ENCODE measurements around the gene NKTR.
"Not testable (repeated sequence)": the region's sequence is repeated elsewhere in the genome, so short reads cannot be mapped to it uniquely, and the experiment has no call there.

The NKTR gene

GRCh38 chr3:42578054-42578453, 22.4 kb upstream of the NKTR start:
- Histone ChIP-seq H3K9ac (ENCODE audit: low read depth in 1 of 2, low read length in 2 of 2) (no peak overlapping the region), H3K4me3 (ENCODE audit: low read depth in 1 of 2, low read length in 2 of 2) (no peak overlapping the region), H3K36me3 (ENCODE audit: control insufficient read depth in 1 of 2, insufficient read depth in 2 of 2, low read length in 2 of 2) (peaks cover 0 to 3% of the 10 kb centered on the region in 2 donors), H3K9me3 (ENCODE audit: control insufficient read depth in 1 of 2, low read length in 2 of 2) (peaks cover 2 to 7% of the 10 kb centered on the region in 2 donors), H3K27ac (ENCODE audit: low read depth, low read length) (no peak overlapping the region), H3K27me3 (ENCODE audit: control insufficient read depth in 1 of 2, insufficient read depth in 2 of 2, low read length in 2 of 2) (no peaks in the 10 kb centered on the region), H3K4me1 (ENCODE audit: control insufficient read depth in 1 of 2, insufficient read depth in 2 of 2, low read length in 2 of 2) (peaks cover 12 to 20% of the 10 kb centered on the region in 2 donors)

- H3K4me1 ChIP-seq (ENCODE audit: control insufficient read depth in 1 of 2, insufficient read depth in 2 of 2, low read length in 2 of 2): peaks cover 15 to 23% of the 10 kb centered on the region in 2 donors
- H3K27me3 ChIP-seq (ENCODE audit: control insufficient read depth in 1 of 2, insufficient read depth in 2 of 2, low read length in 2 of 2); H3K4me3 ChIP-seq (ENCODE audit: low read depth in 1 of 2, low read length in 2 of 2); H3K9me3 ChIP-seq (ENCODE audit: control insufficient read depth in 1 of 2, low read length in 2 of 2); H3K36me3 ChIP-seq (ENCODE audit: control insufficient read depth in 1 of 2, insufficient read depth in 2 of 2, low read length in 2 of 2); H3K27ac ChIP-seq (ENCODE audit: low read depth, low read length); H3K9ac ChIP-seq (ENCODE audit: low read depth in 1 of 2, low read length in 2 of 2): not testable (repeated sequence)
Measured at GRCh38 chr3:42579346-42579745, 21.1 kb upstream of the NKTR start.

- Histone ChIP-seq H3K27ac (ENCODE audit: low read depth, low read length) (peak overlapping the region; percentile 86), H3K36me3 (ENCODE audit: control insufficient read depth in 1 of 2, insufficient read depth in 2 of 2, low read length in 2 of 2) (peaks cover 0 to 3% of the 10 kb centered on the region in 2 donors), H3K27me3 (ENCODE audit: control insufficient read depth in 1 of 2, insufficient read depth in 2 of 2, low read length in 2 of 2) (no peaks in the 10 kb centered on the region), H3K9me3 (ENCODE audit: control insufficient read depth in 1 of 2, low read length in 2 of 2) (no peaks in the 10 kb centered on the region), H3K4me1 (ENCODE audit: control insufficient read depth in 1 of 2, insufficient read depth in 2 of 2, low read length in 2 of 2) (peaks cover 15 to 23% of the 10 kb centered on the region in 2 donors), H3K4me3 (ENCODE audit: low read depth in 1 of 2, low read length in 2 of 2) (peak overlapping the region; percentile 80 to 85), H3K9ac (ENCODE audit: low read depth in 1 of 2, low read length in 2 of 2) (peak overlapping the region; percentile 55 to 69)
Measured at GRCh38 chr3:42581400-42581708, 19.1 kb upstream of the NKTR start.

GRCh38 chr3:42581709-42582473, 18.6 kb upstream of the NKTR start, which contains the start of gene SEC22C:
TSS of gene SEC22C (minus strand) at chr3:42581967. CDS start at chr3:42569046, 12,921 bp downstream.
- Histone ChIP-seq H3K4me1 (ENCODE audit: control insufficient read depth in 1 of 2, insufficient read depth in 2 of 2, low read length in 2 of 2) (peaks cover 15 to 23% of the 10 kb centered on the region in 2 donors), H3K9me3 (ENCODE audit: control insufficient read depth in 1 of 2, low read length in 2 of 2) (no peaks in the 10 kb centered on the region), H3K9ac (ENCODE audit: low read depth in 1 of 2, low read length in 2 of 2) (peak within 1 kb of the TSS; percentile 55 to 69), H3K36me3 (ENCODE audit: control insufficient read depth in 1 of 2, insufficient read depth in 2 of 2, low read length in 2 of 2) (peaks cover 0 to 3% of the 10 kb centered on the region in 2 donors), H3K27me3 (ENCODE audit: control insufficient read depth in 1 of 2, insufficient read depth in 2 of 2, low read length in 2 of 2) (no peaks in the 10 kb centered on the region), H3K4me3 (ENCODE audit: low read depth in 1 of 2, low read length in 2 of 2) (peak within 1 kb of the TSS; percentile 80 to 85), H3K27ac (ENCODE audit: low read depth, low read length) (peak within 1 kb of the TSS; percentile 86)

GRCh38 chr3:42582474-42583070, 17.9 kb upstream of the NKTR start:
- Histone ChIP-seq H3K4me3 (ENCODE audit: low read depth in 1 of 2, low read length in 2 of 2) (peak overlapping the region; percentile 80 to 85), H3K9ac (ENCODE audit: low read depth in 1 of 2, low read length in 2 of 2) (peak overlapping the region; percentile 55 to 69), H3K4me1 (ENCODE audit: control insufficient read depth in 1 of 2, insufficient read depth in 2 of 2, low read length in 2 of 2) (peaks cover 15 to 23% of the 10 kb centered on the region in 2 donors), H3K9me3 (ENCODE audit: control insufficient read depth in 1 of 2, low read length in 2 of 2) (no peaks in the 10 kb centered on the region), H3K27ac (ENCODE audit: low read depth, low read length) (peak overlapping the region; percentile 86), H3K27me3 (ENCODE audit: control insufficient read depth in 1 of 2, insufficient read depth in 2 of 2, low read length in 2 of 2) (no peaks in the 10 kb centered on the region), H3K36me3 (ENCODE audit: control insufficient read depth in 1 of 2, insufficient read depth in 2 of 2, low read length in 2 of 2) (peaks cover 0 to 3% of the 10 kb centered on the region in 2 donors)

GRCh38 chr3:42588625-42589024, 11.9 kb upstream of the NKTR start:
- H3K4me1 ChIP-seq (ENCODE audit: control insufficient read depth in 1 of 2, insufficient read depth in 2 of 2, low read length in 2 of 2): peaks cover 13 to 15% of the 10 kb centered on the region in 2 donors
- no peak overlapping the region for H3K4me3 ChIP-seq (ENCODE audit: low read depth in 1 of 2, low read length in 2 of 2)
- no peak overlapping the region for H3K27ac ChIP-seq (ENCODE audit: low read depth, low read length)
- H3K9ac ChIP-seq (ENCODE audit: low read depth in 1 of 2, low read length in 2 of 2): no peak overlapping the region
- H3K36me3 ChIP-seq (ENCODE audit: control insufficient read depth in 1 of 2, insufficient read depth in 2 of 2, low read length in 2 of 2): no peaks in the 10 kb centered on the region
- H3K27me3 ChIP-seq (ENCODE audit: control insufficient read depth in 1 of 2, insufficient read depth in 2 of 2, low read length in 2 of 2): no peaks in the 10 kb centered on the region
- H3K9me3 ChIP-seq (ENCODE audit: control insufficient read depth in 1 of 2, low read length in 2 of 2): no peaks in the 10 kb centered on the region

GRCh38 chr3:42589382-42590109, 10.9 kb upstream of the NKTR start:
- H3K9me3 ChIP-seq (ENCODE audit: control insufficient read depth in 1 of 2, low read length in 2 of 2): no peaks in the 10 kb centered on the region
- H3K4me3 ChIP-seq (ENCODE audit: low read depth in 1 of 2, low read length in 2 of 2): peak overlapping the region; percentile 53 to 80
- no peak overlapping the region for H3K27ac ChIP-seq (ENCODE audit: low read depth, low read length)
- peak overlapping the region; percentile 29 to 48 for H3K9ac ChIP-seq (ENCODE audit: low read depth in 1 of 2, low read length in 2 of 2)
- peaks cover 13 to 15% of the 10 kb centered on the region in 2 donors for H3K4me1 ChIP-seq (ENCODE audit: control insufficient read depth in 1 of 2, insufficient read depth in 2 of 2, low read length in 2 of 2)
- peaks cover 0 to 4% of the 10 kb centered on the region in 2 donors for H3K36me3 ChIP-seq (ENCODE audit: control insufficient read depth in 1 of 2, insufficient read depth in 2 of 2, low read length in 2 of 2)
- H3K27me3 ChIP-seq (ENCODE audit: control insufficient read depth in 1 of 2, insufficient read depth in 2 of 2, low read length in 2 of 2): no peaks in the 10 kb centered on the region

GRCh38 chr3:42590989-42591756, 9.3 kb upstream of the NKTR start:
- peaks cover 13 to 15% of the 10 kb centered on the region in 2 donors for H3K4me1 ChIP-seq (ENCODE audit: control insufficient read depth in 1 of 2, insufficient read depth in 2 of 2, low read length in 2 of 2)
- peaks cover 0 to 11% of the 10 kb centered on the region in 2 donors for H3K36me3 ChIP-seq (ENCODE audit: control insufficient read depth in 1 of 2, insufficient read depth in 2 of 2, low read length in 2 of 2)
- peak overlapping the region; percentile 25 to 73 for H3K9ac ChIP-seq (ENCODE audit: low read depth in 1 of 2, low read length in 2 of 2)
- no peak overlapping the region for H3K27ac ChIP-seq (ENCODE audit: low read depth, low read length)
- H3K4me3 ChIP-seq (ENCODE audit: low read depth in 1 of 2, low read length in 2 of 2): peak overlapping the region; percentile 65 to 80
- no peaks in the 10 kb centered on the region for H3K27me3 ChIP-seq (ENCODE audit: control insufficient read depth in 1 of 2, insufficient read depth in 2 of 2, low read length in 2 of 2)
- H3K9me3 ChIP-seq (ENCODE audit: control insufficient read depth in 1 of 2, low read length in 2 of 2): no peaks in the 10 kb centered on the region

GRCh38 chr3:42591811-42592210, 8.7 kb upstream of the NKTR start:
- Histone ChIP-seq H3K9ac (ENCODE audit: low read depth in 1 of 2, low read length in 2 of 2) (peak overlapping the region; percentile 25 to 73), H3K27ac (ENCODE audit: low read depth, low read length) (no peak overlapping the region), H3K9me3 (ENCODE audit: control insufficient read depth in 1 of 2, low read length in 2 of 2) (no peaks in the 10 kb centered on the region), H3K36me3 (ENCODE audit: control insufficient read depth in 1 of 2, insufficient read depth in 2 of 2, low read length in 2 of 2) (peaks cover 0 to 14% of the 10 kb centered on the region in 2 donors), H3K27me3 (ENCODE audit: control insufficient read depth in 1 of 2, insufficient read depth in 2 of 2, low read length in 2 of 2) (no peaks in the 10 kb centered on the region), H3K4me1 (ENCODE audit: control insufficient read depth in 1 of 2, insufficient read depth in 2 of 2, low read length in 2 of 2) (peaks cover 13 to 15% of the 10 kb centered on the region in 2 donors), H3K4me3 (ENCODE audit: low read depth in 1 of 2, low read length in 2 of 2) (peak overlapping the region; percentile 65 to 80)
